Keratinocyte (primary cell): ENCODE results near the gene LRIT2. TPM values are rescaled to one million over a fixed set of nuclear protein-coding genes. Genes with fewer than 3 reads are reported as not detected.

ENCODE experiments used
- DNase-seq: peaks from one replicate; pipeline ENCODE4 v3.0.0-alpha.2; 2011; ENCODE audit warnings: low read depth, missing footprints, low spot score
- FAIRE-seq: peaks from 2 replicates; lab custom pipeline; 2011; peaks lifted over from hg19 to GRCh38; lab: Jason Lieb, UNC
- H2AFZ ChIP-seq: 2 replicates; pipeline ENCODE4 v1.6.0; 2012; ENCODE audit warnings: low read length, control low read depth, inconsistent platforms; ENCODE audit not compliant: control insufficient read depth
- H3K27ac ChIP-seq: 2 replicates; pipeline ENCODE4 v1.5.1; 2011; ENCODE audit warnings: low read length; ENCODE audit not compliant: control insufficient read depth, insufficient read depth
- H3K27me3 ChIP-seq: 3 replicates; pipeline ENCODE4 v1.6.0; 2011; ENCODE audit warnings: low read length; ENCODE audit not compliant: control insufficient read depth, insufficient read depth; ENCODE audit errors: extremely low read depth
- H3K36me3 ChIP-seq, 2 experiments: 2 replicates in 1 of 2; 3 replicates in 1 of 2; pipeline ENCODE4 v1.5.1; 2011; ENCODE audit warnings: low read length in 2 of 2, mild to moderate bottlenecking in 1 of 2; ENCODE audit not compliant: control insufficient read depth in 2 of 2, insufficient read depth in 2 of 2; ENCODE audit errors: extremely low read depth in 1 of 2
- H3K4me1 ChIP-seq: 3 replicates; pipeline ENCODE4 v1.5.1; 2011; ENCODE audit warnings: low read length; ENCODE audit not compliant: control insufficient read depth, insufficient read depth; ENCODE audit errors: extremely low read depth
- H3K4me2 ChIP-seq: 3 replicates; pipeline ENCODE4 v1.6.0; 2011; ENCODE audit warnings: low read depth, low read length; ENCODE audit not compliant: control insufficient read depth, insufficient read depth; ENCODE audit errors: extremely low read depth
- H3K4me3 ChIP-seq, 3 experiments: fragments of 200-600 bp in 1 of 3; sonication (generic) in 1 of 3; 2 replicates in 2 of 3; 3 replicates in 1 of 3; pipeline ENCODE4 v1.5.1; 2011 to 2016; ENCODE audit warnings: low read length in 3 of 3, mild to moderate bottlenecking in 3 of 3, control low read depth in 2 of 3, inconsistent platforms in 1 of 3, low read depth in 1 of 3, mixed read lengths in 1 of 3, mixed run types in 1 of 3, moderate library complexity in 1 of 3; ENCODE audit not compliant: control insufficient read depth in 2 of 3, insufficient read depth in 2 of 3; ENCODE audit errors: extremely low read depth in 1 of 3
- H3K79me2 ChIP-seq: 2 replicates; pipeline ENCODE4 v1.6.0; 2012; ENCODE audit warnings: low read length; ENCODE audit not compliant: control insufficient read depth, insufficient read depth
- H3K9ac ChIP-seq: 3 replicates; pipeline ENCODE4 v1.6.0; 2011; ENCODE audit warnings: low read length; ENCODE audit not compliant: control insufficient read depth, insufficient read depth; ENCODE audit errors: extremely low read depth
- H3K9me1 ChIP-seq: 3 replicates; pipeline ENCODE4 v1.6.0; 2011; ENCODE audit warnings: low read length; ENCODE audit not compliant: control insufficient read depth, insufficient read depth; ENCODE audit errors: extremely low read depth
- H3K9me3 ChIP-seq: 2 replicates; pipeline ENCODE4 v1.5.1; 2012; ENCODE audit warnings: low read depth, low read length; ENCODE audit not compliant: control insufficient read depth
- H4K20me1 ChIP-seq: 3 replicates; pipeline ENCODE4 v1.6.0; 2011; ENCODE audit warnings: low read length; ENCODE audit not compliant: control insufficient read depth, insufficient read depth; ENCODE audit errors: extremely low read depth
- EZH2 ChIP-seq: IDR thresholded peaks from one replicate; pipeline ENCODE4 v1.6.1; 2012; ENCODE audit warnings: inconsistent platforms, mild to moderate bottlenecking, low read length, moderate library complexity
- dilution Hi-C: fragments of 300-500 bp; cut with MboI; formaldehyde crosslinking; loops from one replicate; pipeline ENCODE4 v1.7.0; 2020; ENCODE audit warnings: low sequenced_read_pairs; ENCODE audit not compliant: extremely low pct_ligation_motif_present
- polyA plus RNA-seq, 5 experiments: library from polyadenylated mRNA; depleted of rRNA in 3 of 5; stranded (reverse) in 3 of 5; stranded (forward) in 1 of 5; unstranded in 1 of 5; fragments of >200 nt; gene quantifications; 1 replicate in 1 of 5; 2 replicates in 3 of 5; 3 replicates in 1 of 5; pipeline versions ENCODE4 v1.2.1 to v1.2.3, GENCODE V29; 2011 to 2012; ENCODE audit warnings: missing spikeins in 2 of 5, low read depth in 1 of 5, low replicate concordance in 1 of 5
- TF ChIP-seq, protein P1 (sequence below), 3 experiments: IDR thresholded peaks in 1 of 3; conservative IDR thresholded peaks in 1 of 3; optimal IDR thresholded peaks in 1 of 3; 2 replicates in 2 of 3; 3 replicates in 1 of 3; pipeline versions ENCODE3 to v1.5.1; 2011; ENCODE audit warnings: low read length in 3 of 3, mild to moderate bottlenecking in 3 of 3, moderate library complexity in 2 of 3, control low read depth in 1 of 3, inconsistent platforms in 1 of 3; ENCODE audit not compliant: insufficient read depth in 2 of 3; ENCODE audit errors: extremely low read depth in 1 of 3

LRIT2 gene
- polyA plus RNA-seq, 1 donor (not counting 4 experiments of a cell fraction or from before 2014, with no cell fraction given), result not detected

DNA sequence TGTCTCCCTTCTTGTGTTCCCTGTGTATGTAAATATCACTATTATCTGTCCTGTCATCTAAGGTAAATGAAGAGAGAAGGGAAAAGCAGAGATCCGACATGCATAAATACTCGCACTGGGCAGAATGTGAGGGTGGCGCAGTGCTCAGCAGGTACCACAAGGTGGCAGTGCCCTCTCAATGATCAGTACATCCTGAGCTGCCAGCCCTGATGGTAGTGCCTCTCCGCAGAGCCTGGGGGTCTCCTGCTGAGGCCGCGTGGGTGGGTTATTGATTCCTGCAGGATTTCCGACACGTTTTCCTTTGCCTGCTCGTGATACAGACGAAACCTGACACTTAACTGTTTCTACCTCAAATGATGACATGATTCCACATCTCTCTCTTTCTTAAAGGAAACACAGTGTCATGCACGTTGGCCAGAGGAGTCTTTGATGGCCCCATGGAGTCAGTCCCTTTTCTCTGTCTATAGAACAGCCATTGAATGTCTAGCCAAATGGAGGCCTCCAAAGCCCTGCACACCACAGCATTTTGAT, 39.3 kb upstream of the LRIT2 start:
- Histone ChIP-seq H3K9me1 (no peaks in the 10 kb centered on the region), H3K27ac (no peak overlapping the region), H3K79me2 (no peaks in the 10 kb centered on the region), H2AFZ (peak overlapping the region; percentile 74), H3K9me3 (no peaks in the 10 kb centered on the region), H3K4me3 (no peak overlapping the region), H3K36me3 (no peaks in the 10 kb centered on the region), H3K9ac (no peak overlapping the region), H4K20me1 (no peaks in the 10 kb centered on the region), H3K4me1 (peaks cover 7% of the 10 kb centered on the region), H3K4me2 (no peak overlapping the region), H3K27me3 (no peaks in the 10 kb centered on the region)
- dilution Hi-C loops, result no loop called here
- FAIRE-seq (peak; percentile 23), DNase-seq (no peak)
- TF ChIP-seq, protein P1, sequence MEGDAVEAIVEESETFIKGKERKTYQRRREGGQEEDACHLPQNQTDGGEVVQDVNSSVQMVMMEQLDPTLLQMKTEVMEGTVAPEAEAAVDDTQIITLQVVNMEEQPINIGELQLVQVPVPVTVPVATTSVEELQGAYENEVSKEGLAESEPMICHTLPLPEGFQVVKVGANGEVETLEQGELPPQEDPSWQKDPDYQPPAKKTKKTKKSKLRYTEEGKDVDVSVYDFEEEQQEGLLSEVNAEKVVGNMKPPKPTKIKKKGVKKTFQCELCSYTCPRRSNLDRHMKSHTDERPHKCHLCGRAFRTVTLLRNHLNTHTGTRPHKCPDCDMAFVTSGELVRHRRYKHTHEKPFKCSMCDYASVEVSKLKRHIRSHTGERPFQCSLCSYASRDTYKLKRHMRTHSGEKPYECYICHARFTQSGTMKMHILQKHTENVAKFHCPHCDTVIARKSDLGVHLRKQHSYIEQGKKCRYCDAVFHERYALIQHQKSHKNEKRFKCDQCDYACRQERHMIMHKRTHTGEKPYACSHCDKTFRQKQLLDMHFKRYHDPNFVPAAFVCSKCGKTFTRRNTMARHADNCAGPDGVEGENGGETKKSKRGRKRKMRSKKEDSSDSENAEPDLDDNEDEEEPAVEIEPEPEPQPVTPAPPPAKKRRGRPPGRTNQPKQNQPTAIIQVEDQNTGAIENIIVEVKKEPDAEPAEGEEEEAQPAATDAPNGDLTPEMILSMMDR (optimal IDR thresholded peaks at IDR 0.05 in 1 of 3, IDR thresholded peaks at IDR 0.05 in 1 of 3, conservative IDR thresholded peaks at IDR 0.05 in 1 of 3; ENCODE audit: extremely low read depth in 1 of 3, insufficient read depth in 2 of 3, low read length in 3 of 3), result peak; percentile 91 to 100 (median 98)
- TF ChIP-seq EZH2, result peak; percentile 52

DNA sequence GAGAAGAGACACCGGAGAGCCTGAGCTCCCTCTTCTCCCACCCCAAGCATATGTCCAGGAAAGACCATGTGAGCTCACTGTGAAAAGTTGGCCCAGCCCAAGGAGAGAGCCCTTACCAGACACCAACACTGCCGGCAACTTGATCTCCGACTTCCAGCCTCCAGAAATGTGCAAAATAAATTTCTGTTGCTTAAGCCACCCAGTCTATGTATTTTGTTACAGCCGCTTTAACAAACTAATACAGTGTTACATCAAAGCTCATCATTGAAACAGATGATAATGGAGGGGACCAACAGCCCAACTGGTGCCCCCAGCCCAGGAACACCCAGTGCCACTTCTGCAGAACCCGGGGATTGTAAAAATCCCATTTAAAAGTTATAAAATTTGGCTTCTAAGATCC, 38.4 kb upstream of the LRIT2 start:
- Histone ChIP-seq H3K9me1 (no peaks in the 10 kb centered on the region), H3K36me3 (no peaks in the 10 kb centered on the region), H4K20me1 (no peaks in the 10 kb centered on the region), H2AFZ (no peak overlapping the region), H3K4me1 (no peaks in the 10 kb centered on the region), H3K4me2 (no peak overlapping the region), H3K9me3 (no peaks in the 10 kb centered on the region), H3K27me3 (no peaks in the 10 kb centered on the region), H3K27ac (no peak overlapping the region), H3K79me2 (no peaks in the 10 kb centered on the region), H3K4me3 (no peak overlapping the region), H3K9ac (no peak overlapping the region)
- dilution Hi-C loops, result no loop called here
- no peak for TF ChIP-seq EZH2
- TF ChIP-seq, protein P1 (optimal IDR thresholded peaks at IDR 0.05 in 1 of 3, IDR thresholded peaks at IDR 0.05 in 1 of 3, conservative IDR thresholded peaks at IDR 0.05 in 1 of 3; ENCODE audit: extremely low read depth in 1 of 3, insufficient read depth in 2 of 3, low read length in 3 of 3), result no peak
- no peak for DNase-seq
- no peak for FAIRE-seq
